ENCODE measurements around the gene TBX5. TPM values are rescaled to one million over a fixed set of nuclear protein-coding genes. Genes with fewer than 3 reads are reported as not detected.

The TBX5 gene
- total RNA-seq, 6 experiments from 2014 or later, result not detected

- Histone ChIP-seq H3K4me3 (no peak overlapping the region), H3K36me3 (no peaks in the 10 kb centered on the region), H3K27ac (no peak overlapping the region), H3K4me1 (no peaks in the 10 kb centered on the region), H3K27me3 (peaks cover 3 to 9% of the 10 kb centered on the region in 2 donors), H3K9me3 (no peaks in the 10 kb centered on the region)
- DNase-seq, result no peak
- no peak for TF ChIP-seq CTCF (IDR thresholded peaks at IDR 0.05)
- TF ChIP-seq POLR2A (IDR thresholded peaks at IDR 0.05), result no peak
- 4% methylated on average over 14 of the region's 19 CpGs for WGBS (ENCODE audit: insufficient coverage, low coverage, low lambda C conversion rate, missing lambda C conversion rate)
- no peak for ATAC-seq
- intact Hi-C loops (cut with DNase I), result no loop called here
Observed at GRCh38 chr12:114396869-114397719, 8.8 kb downstream of the TBX5 start.

DNA sequence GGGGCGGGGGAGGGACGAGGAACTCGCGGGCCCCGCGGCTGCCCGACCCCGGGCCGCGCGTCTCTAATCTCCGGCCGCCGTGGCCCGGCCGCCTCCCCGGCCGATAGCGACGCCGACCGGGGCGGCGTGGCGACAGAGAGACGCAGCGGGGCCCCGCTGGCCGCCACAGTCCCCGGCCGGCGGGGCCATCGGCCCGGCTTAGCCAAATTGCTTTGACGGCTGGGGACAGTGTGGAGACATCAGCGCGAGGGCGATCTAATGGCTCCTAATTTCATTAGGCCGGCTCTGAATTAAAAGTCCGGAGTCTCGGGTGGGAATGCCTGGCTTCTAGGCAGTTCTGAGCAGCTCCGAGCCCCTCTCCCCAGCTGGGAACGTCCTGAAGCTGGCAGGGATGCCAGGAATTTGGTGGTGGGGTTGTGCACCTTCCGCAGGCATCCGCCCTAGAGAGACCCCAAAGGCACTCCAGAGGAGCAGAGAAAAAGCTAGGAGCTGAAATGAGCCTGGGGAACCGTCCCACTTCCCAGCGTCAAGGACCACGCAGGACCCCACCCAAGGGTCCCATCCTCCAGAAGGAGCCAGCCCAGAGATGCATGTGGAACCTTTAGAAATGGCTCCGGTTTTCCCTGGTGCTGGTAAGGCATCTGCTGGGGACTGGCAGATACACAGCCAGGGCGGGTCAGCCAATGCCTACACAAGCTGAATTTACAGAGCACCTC is 9.6 kb downstream of the TBX5 start:
- no peak for DNase-seq
- no peak for ATAC-seq
- no peak overlapping the region for H3K4me3 ChIP-seq
- no peaks in the 10 kb centered on the region for H3K4me1 ChIP-seq
- H3K9me3 ChIP-seq, result no peaks in the 10 kb centered on the region
- 3% methylated on average over 29 of the region's 50 CpGs for WGBS (ENCODE audit: insufficient coverage, low coverage, low lambda C conversion rate, missing lambda C conversion rate)
- H3K27me3 ChIP-seq, result peaks cover 3 to 9% of the 10 kb centered on the region in 2 donors
- TF ChIP-seq CTCF (IDR thresholded peaks at IDR 0.05), result no peak
- no peak for TF ChIP-seq POLR2A (IDR thresholded peaks at IDR 0.05)
- intact Hi-C loops (cut with DNase I), result no loop called here
- no peaks in the 10 kb centered on the region for H3K36me3 ChIP-seq
- no peak overlapping the region for H3K27ac ChIP-seq

- ATAC-seq (no peak), DNase-seq (no peak)
- WGBS (ENCODE audit: insufficient coverage, low coverage, low lambda C conversion rate, missing lambda C conversion rate), result 7% methylated on average over 10 of the region's 17 CpGs
- TF ChIP-seq CTCF (IDR thresholded peaks at IDR 0.05) (no peak), POLR2A (IDR thresholded peaks at IDR 0.05) (no peak)
- Histone ChIP-seq H3K36me3 (no peaks in the 10 kb centered on the region), H3K4me3 (no peak overlapping the region), H3K4me1 (no peaks in the 10 kb centered on the region), H3K27me3 (peaks cover 3 to 9% of the 10 kb centered on the region in 2 donors), H3K27ac (no peak overlapping the region), H3K9me3 (no peaks in the 10 kb centered on the region)
- intact Hi-C loops (cut with DNase I), result no loop called here
Observed at GRCh38 chr12:114395755-114396152, 10.2 kb downstream of the TBX5 start.

- intact Hi-C loops (cut with DNase I), result no loop called here
- no peak for DNase-seq
- 13% methylated on average over 6 of the region's 6 CpGs for WGBS (ENCODE audit: insufficient coverage, low coverage, low lambda C conversion rate, missing lambda C conversion rate)
- H3K4me3 ChIP-seq, result no peak overlapping the region
- H3K27me3 ChIP-seq, result peaks cover 3 to 9% of the 10 kb centered on the region in 2 donors
- no peaks in the 10 kb centered on the region for H3K4me1 ChIP-seq
- TF ChIP-seq CTCF (IDR thresholded peaks at IDR 0.05) (no peak), POLR2A (IDR thresholded peaks at IDR 0.05) (no peak)
- H3K36me3 ChIP-seq, result no peaks in the 10 kb centered on the region
- H3K9me3 ChIP-seq, result no peaks in the 10 kb centered on the region
- no peak overlapping the region for H3K27ac ChIP-seq
- no peak for ATAC-seq
Observed at GRCh38 chr12:114395233-114395632, 10.7 kb downstream of the TBX5 start.

All from right lobe of liver (tissue), 6 donors.